ENCODE results near the gene SH3TC1.

Gene SH3TC1

DNA sequence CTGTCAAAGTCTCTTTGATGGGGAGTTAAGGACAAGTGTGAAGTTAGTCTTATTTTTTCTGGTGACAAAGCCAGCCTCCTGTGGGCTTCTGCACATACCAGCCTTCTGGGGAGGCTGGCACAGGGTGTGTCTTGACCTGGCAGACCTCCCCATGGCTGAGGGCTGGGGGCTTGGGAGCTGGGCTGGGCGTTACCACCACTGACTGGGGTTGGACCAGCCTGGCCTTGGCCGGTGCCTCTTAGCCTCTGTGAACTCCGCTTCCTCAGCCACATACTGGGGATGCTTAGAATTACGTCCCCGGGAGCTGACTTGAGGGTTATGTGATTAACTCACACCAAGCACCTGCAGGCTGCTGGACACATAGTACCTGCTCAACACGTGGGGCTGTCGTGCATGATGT, 14.0 kb downstream of the SH3TC1 start:
- DNase-seq (ENCODE audit: insufficient read length, low spot score) (no peak), FAIRE-seq (no peak)

- DNase-seq (ENCODE audit: insufficient read length, low spot score): no peak
- no peak for FAIRE-seq
These were observed 15.0 kb downstream of the SH3TC1 start for GRCh38 chr4:8214136-8214535.

GRCh38 chr4:8215001-8215427, 15.9 kb downstream of the SH3TC1 start:
- DNase-seq (ENCODE audit: insufficient read length, low spot score) (peak; percentile 42), FAIRE-seq (no peak)

DNA sequence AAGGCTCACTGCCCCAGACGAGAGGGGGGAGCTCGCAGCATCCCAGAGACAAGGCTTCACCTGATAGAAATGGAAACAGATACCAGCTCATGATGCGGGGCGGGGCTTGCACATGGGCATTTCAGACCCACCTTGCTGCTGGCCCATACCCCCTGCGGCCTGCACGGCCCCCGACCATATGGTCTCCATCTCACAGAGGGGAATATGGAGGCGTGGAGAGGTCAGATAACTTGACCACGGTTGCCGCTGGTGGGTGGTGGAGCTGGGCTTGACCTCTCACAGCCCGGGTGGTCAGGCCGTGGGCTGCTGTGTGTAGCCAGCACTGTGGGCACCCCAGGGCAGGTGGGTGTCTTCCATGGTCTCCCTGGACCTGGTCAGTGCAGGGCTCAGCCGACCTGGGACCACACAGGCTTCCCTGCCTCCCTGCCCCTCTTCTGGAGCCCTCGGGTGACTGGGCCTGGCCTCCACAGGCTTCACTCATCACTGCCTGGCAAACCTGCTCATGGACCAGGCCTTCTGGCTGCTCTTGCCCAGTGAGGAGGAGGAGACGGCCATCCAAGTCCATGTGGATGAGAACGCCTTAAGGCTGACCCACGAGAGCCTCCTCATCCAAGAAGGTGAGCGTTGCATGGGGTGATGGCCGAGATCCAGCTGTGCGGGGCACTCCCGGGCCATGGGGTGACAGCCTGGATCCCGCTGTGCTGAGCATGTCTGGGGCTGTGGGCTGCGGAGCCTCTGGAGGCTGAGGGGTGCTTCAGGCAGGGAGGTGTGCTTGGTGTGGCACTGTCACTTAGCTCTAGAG, 16.8 kb downstream of the SH3TC1 start:
- no peak for FAIRE-seq
- no peak for DNase-seq (ENCODE audit: insufficient read length, low spot score)

DNA sequence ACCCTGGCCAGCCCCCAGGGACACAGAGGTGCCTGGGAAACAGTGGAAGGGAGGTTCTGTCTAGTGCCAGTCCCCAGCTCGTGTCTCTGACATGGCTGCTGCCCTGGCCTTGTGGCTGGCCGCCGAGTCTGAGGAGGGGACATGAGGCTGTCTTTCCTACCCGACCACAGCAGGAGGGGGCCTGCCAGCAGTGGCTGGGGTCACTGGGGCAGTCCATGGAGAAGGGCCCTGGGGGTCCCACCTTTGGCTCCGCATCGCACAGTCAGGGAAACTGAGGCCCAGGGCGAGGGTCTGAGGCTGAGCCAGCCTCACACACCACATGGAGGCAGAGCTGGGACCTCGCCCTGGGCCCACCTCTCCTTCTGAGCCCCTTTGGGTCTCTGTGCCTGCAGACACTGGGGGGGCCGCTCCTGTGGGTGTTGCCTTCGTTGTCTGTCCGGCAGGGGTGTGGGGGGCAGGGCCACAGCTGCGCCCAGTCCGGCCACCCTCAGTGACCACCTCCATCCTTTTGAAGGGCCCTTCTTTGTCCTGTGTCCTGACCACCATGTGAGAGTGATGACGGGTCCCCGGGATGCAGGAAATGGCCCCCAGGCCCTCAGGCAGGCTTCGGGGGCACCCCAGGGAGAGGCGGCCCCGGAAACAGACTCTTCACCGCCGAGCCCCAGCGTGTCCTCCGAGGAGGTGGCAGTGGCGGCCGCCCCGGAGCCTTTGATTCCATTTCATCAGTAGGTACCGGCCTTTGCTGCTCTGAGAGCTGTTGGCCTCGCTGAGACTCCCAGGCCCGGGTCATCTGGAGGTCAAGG, 17.6 kb downstream of the SH3TC1 start:
- DNase-seq (ENCODE audit: insufficient read length, low spot score) (no peak), FAIRE-seq (no peak)

DNA sequence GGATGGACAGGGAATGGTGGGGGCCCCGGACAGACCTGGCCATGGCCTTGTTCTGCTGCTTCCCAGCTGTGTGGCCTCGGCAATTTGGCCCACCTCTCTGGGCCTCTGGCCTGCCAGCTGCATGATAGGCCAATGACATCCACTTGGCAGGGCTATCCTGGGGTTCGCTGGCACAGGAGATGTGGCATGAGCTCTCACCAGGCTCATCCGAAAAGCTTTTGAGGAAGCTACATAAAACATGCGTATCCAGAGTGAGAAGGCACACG, 18.1 kb downstream of the SH3TC1 start:
- FAIRE-seq: no peak
- no peak for DNase-seq (ENCODE audit: insufficient read length, low spot score)

DNA sequence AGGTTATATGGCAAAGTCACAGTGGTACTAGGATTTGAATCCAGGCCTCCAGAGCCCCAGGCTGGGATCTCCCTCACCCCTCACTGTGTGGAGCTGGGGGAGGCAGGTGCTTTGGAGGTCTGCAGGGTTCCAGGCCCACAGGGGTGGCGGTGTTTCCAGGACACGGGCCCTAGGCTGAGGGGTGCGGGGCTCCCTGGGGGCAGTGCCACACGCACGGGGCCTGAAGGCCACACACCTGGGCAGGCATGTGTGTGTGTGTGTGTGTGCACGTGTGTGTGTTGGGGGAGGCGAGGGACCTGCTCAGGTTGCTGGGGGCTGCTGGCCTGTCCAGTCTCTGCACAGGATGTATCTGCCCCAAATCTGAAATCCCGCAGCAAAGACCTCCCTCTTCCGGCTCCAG, 18.8 kb downstream of the SH3TC1 start:
- DNase-seq (ENCODE audit: insufficient read length, low spot score) (no peak), FAIRE-seq (no peak)

GRCh38 chr4:8218371-8219031, 19.4 kb downstream of the SH3TC1 start:
- no peak for FAIRE-seq

DNA sequence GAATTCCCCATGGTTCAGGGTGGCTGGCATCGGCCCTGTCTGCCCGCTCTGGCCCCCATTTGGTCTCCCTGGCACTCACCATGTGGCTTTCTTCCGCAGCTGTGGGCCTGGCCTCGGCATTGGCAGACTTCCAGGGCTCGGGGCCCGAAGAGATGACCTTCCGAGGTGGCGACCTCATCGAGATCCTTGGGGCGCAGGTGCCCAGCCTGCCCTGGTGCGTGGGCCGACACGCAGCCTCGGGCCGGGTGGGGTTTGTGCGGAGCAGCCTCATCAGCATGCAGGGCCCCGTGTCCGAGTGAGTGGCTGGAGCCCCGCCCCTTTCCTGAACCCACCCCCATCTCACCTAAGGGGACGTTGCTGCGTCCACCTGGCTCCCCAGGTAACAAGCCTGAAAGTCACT, 20.1 kb downstream of the SH3TC1 start:
- FAIRE-seq: no peak
- DNase-seq (ENCODE audit: insufficient read length, low spot score): no peak

More at GRCh38 chr4:8218371-8219031, 19.4 kb downstream of the SH3TC1 start:
- DNase-seq (ENCODE audit: insufficient read length, low spot score): no peak

- no peak for FAIRE-seq
- no peak for DNase-seq (ENCODE audit: insufficient read length, low spot score)
These were observed 21.8 kb downstream of the SH3TC1 start for GRCh38 chr4:8220661-8221450.

DNA sequence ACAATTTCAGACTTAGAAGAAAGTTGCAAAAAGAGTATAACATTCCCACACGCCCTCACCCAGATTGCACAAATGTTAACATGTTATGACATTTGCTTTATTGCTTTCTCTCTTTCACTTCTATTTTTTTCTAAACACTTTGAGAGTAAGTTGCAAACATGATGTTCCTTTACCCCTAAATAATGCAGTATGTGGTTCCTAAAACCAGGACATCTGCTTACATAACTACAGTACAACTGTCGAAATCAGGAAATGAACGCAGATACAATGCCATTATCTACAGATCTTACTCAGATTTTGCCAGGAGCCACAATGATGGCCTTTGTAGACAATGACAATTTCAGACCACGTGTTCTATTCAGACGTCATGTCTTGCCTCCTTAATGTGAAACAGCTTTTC, 22.4 kb downstream of the SH3TC1 start:
- no peak for FAIRE-seq
- no peak for DNase-seq (ENCODE audit: insufficient read length, low spot score)

DNA sequence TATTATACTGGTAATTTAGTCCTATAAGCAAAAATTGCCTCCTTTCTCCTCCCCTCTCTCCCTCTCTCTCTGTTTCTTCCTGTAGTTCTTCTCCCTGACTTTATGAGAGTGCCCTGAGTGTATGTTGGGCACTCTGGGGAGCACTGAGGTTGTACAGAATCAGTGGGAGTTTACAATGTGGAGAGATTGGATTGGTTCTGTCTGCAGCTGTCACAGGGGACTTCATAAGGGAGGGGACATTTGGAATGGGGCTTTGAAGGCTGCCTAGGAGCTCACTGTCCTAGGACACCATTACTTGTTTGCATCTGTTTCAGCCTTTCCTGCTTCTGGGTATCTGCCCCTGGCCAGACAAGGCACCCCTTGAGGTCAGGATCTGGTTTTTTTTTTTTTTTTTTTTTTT, 22.9 kb downstream of the SH3TC1 start:
- FAIRE-seq (no peak), DNase-seq (ENCODE audit: insufficient read length, low spot score) (no peak)

- DNase-seq (ENCODE audit: insufficient read length, low spot score) (no peak), FAIRE-seq (no peak)
These were observed 23.7 kb downstream of the SH3TC1 start for GRCh38 chr4:8222609-8223388.

- FAIRE-seq: no peak
- DNase-seq (ENCODE audit: insufficient read length, low spot score): no peak
These were observed 25.3 kb downstream of the SH3TC1 start for GRCh38 chr4:8224267-8224974.

- DNase-seq (ENCODE audit: insufficient read length, low spot score): no peak
- no peak for FAIRE-seq
These were observed 26.0 kb downstream of the SH3TC1 start for GRCh38 chr4:8224975-8225625.

GRCh38 chr4:8225706-8226443, 26.8 kb downstream of the SH3TC1 start:
- FAIRE-seq (no peak), DNase-seq (ENCODE audit: insufficient read length, low spot score) (no peak)

DNA sequence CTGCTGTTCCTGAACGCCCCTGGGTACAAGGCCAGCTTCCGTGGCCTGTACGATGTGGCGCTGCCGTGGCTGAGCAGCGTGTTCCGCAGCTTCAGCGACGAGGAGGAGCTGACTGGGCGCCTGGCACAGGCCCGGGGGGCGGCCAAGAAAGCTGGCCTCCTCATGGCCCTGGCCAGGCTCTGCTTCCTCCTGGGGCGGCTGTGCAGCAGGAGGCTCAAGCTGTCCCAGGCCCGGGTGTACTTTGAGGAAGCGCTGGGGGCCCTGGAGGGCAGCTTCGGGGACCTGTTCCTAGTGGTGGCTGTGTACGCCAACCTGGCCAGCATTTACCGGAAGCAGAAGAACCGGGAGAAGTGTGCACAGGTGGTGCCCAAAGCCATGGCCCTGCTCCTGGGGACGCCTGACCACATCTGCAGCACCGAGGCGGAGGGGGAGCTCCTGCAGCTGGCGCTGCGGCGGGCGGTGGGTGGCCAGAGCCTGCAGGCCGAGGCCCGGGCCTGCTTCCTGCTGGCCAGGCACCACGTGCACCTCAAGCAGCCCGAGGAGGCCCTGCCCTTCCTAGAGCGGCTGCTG, 28.2 kb downstream of the SH3TC1 start:
- no peak for FAIRE-seq
- DNase-seq (ENCODE audit: insufficient read length, low spot score): no peak

DNA sequence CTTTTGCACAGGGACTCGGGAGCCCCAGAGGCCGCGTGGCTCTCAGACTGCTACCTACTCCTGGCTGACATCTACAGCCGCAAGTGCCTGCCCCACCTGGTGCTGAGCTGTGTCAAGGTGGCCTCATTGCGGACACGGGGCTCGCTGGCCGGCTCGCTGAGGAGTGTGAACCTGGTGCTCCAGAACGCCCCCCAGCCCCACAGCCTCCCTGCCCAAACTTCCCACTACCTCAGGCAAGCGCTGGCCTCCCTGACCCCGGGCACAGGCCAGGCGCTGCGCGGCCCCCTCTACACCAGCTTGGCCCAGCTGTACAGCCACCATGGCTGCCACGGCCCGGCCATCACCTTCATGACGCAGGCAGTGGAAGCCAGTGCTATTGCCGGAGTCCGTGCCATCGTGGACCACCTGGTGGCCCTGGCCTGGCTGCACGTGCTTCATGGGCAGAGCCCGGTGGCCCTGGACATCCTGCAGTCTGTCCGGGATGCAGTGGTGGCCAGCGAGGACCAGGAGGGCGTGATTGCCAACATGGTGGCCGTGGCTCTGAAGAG, 28.8 kb downstream of the SH3TC1 start:
- DNase-seq (ENCODE audit: insufficient read length, low spot score) (no peak), FAIRE-seq (no peak)
